Left lung (tissue), 10 donors: ENCODE results near the gene TBL3. TPM values are rescaled to one million over a fixed set of nuclear protein-coding genes. Genes with fewer than 3 reads are reported as not detected.
"Not testable (repeated sequence)": the region's sequence is repeated elsewhere in the genome, so short reads cannot be mapped to it uniquely, and the experiment has no call there.

Source experiments
- ATAC-seq: fragments of 200-7000 bp; cut with Tn5 transposase; one replicate; pipeline ENCODE4 v1.9.1; 2020; ENCODE audit warnings: moderate library complexity
- DNase-seq, 4 donors: peaks; one replicate each; pipeline ENCODE4 v3.0.0-alpha.2; 2013 to 2020
- H3K27ac ChIP-seq, 2 donors: fragments of 200-600 bp; sonication (generic) in 1 of 2; one replicate each; pipeline versions ENCODE4 v1.5.0 to v1.8.0; 2020 to 2021
- H3K27me3 ChIP-seq, 2 donors: fragments of 200-600 bp; sonication (generic) in 1 of 2; one replicate each; pipeline versions ENCODE4 v1.5.0 to v1.8.0; 2020 to 2021
- H3K36me3 ChIP-seq, 2 donors: fragments of 200-600 bp; sonication (generic) in 1 of 2; one replicate each; pipeline versions ENCODE4 v1.5.0 to v1.8.0; 2020 to 2021
- H3K4me1 ChIP-seq, 2 donors: fragments of 200-600 bp; one replicate each; pipeline ENCODE4 v1.8.0; 2021
- H3K4me3 ChIP-seq, 2 donors: fragments of 200-600 bp; sonication (generic) in 1 of 2; one replicate each; pipeline versions ENCODE4 v1.5.0 to v1.8.0; 2020 to 2021; ENCODE audit warnings: mild to moderate bottlenecking in 1 of 2
- H3K9me3 ChIP-seq, 2 donors: fragments of 200-600 bp; sonication (generic) in 1 of 2; one replicate each; pipeline versions ENCODE4 v1.5.0 to v1.8.0; 2020 to 2021
- CTCF ChIP-seq, 2 donors: fragments of 200-600 bp; sonication (generic) in 1 of 2; IDR thresholded peaks; one replicate each; pipeline versions ENCODE4 v1.5.0 to v1.8.0; 2021; ENCODE audit warnings: antibody characterized with exemption in 2 of 2
- intact Hi-C, 2 donors: fragments of 100-400 bp; cut with DNase I; formaldehyde crosslinking; loops; one replicate each; pipeline versions ENCODE4 v1.11.2 to v1.14.2; 2022
- polyA plus RNA-seq, 6 donors: library from polyadenylated mRNA; unstranded; fragments of 120-200 nt; gene quantifications; one replicate each; pipeline ENCODE4 v1.2.1, GENCODE V29; 2013; ENCODE audit not compliant: insufficient read length in 6 of 6
- total RNA-seq, 2 donors: library from RNA; stranded (reverse); fragmentation: NEBNext Ultra II Directional; extraction: Animal tissue kit (Norgen Biotek cat#: 25700); gene quantifications; one replicate each; pipeline ENCODE4 v1.2.1, GENCODE V29; 2021
- donor health status: DM: no; HTN: yes; CAD: no.
- donor health status: DM: no; HTN: no; CAD: no.

TBL3 gene
- total and polyA plus RNA-seq, 8 donors, result 25.8 to 38.8 (median 31.0) TPM

- intact Hi-C loops, result no loop called here
- Histone ChIP-seq H3K27ac (no peak overlapping the region), H3K4me1 (no peaks in the 10 kb centered on the region)
These were observed 21.8 kb upstream of the TBL3 start for GRCh38 chr16:1950047-1950446.

GRCh38 chr16:1950559-1950958 lies 21.3 kb upstream of the TBL3 start:
- ATAC-seq (no peak), DNase-seq (no peak)
- Histone ChIP-seq H3K4me3 (no peak overlapping the region), H3K9me3 (no peaks in the 10 kb centered on the region), H3K27me3 (no peaks in the 10 kb centered on the region), H3K27ac (no peak overlapping the region), H3K36me3 (no peaks in the 10 kb centered on the region), H3K4me1 (no peaks in the 10 kb centered on the region)
- intact Hi-C loops, result no loop called here
- no peak for TF ChIP-seq CTCF (IDR thresholded peaks at IDR 0.05)

More at GRCh38 chr16:1950047-1950446, 21.8 kb upstream of the TBL3 start:
- no peak for TF ChIP-seq CTCF (IDR thresholded peaks at IDR 0.05)
- no peaks in the 10 kb centered on the region for H3K9me3 ChIP-seq
- no peak overlapping the region for H3K4me3 ChIP-seq
- DNase-seq (no peak), ATAC-seq (no peak)
- H3K27me3 ChIP-seq, result no peaks in the 10 kb centered on the region
- no peaks in the 10 kb centered on the region for H3K36me3 ChIP-seq

GRCh38 chr16:1953734-1954133 lies 18.1 kb upstream of the TBL3 start:
- ATAC-seq (no peak), DNase-seq (no peak)
- Histone ChIP-seq H3K27me3 (no peaks in the 10 kb centered on the region), H3K4me3 (no peak overlapping the region), H3K4me1 (peaks cover under 1 to 2% of the 10 kb centered on the region in 2 donors), H3K36me3 (no peaks in the 10 kb centered on the region), H3K27ac (no peak overlapping the region), H3K9me3 (no peaks in the 10 kb centered on the region)
- intact Hi-C loops, result no loop called here
- no peak for TF ChIP-seq CTCF (IDR thresholded peaks at IDR 0.05)

GRCh38 chr16:1957434-1958142 lies 14.3 kb upstream of the TBL3 start:
- DNase-seq, H3K27ac ChIP-seq, H3K27me3 ChIP-seq, ATAC-seq, H3K9me3 ChIP-seq, intact Hi-C loops, H3K4me3 ChIP-seq: not testable (repeated sequence)
- Histone ChIP-seq H3K36me3 (peaks cover 0 to 16% of the 10 kb centered on the region in 2 donors), H3K4me1 (peaks cover 11 to 34% of the 10 kb centered on the region in 2 donors)

GRCh38 chr16:1958143-1958491 lies 13.7 kb upstream of the TBL3 start:
- DNase-seq, result peak in 2 of 4 donors; percentile 30 to 81
- H3K27ac ChIP-seq, H3K27me3 ChIP-seq, intact Hi-C loops, H3K4me3 ChIP-seq, ATAC-seq, H3K9me3 ChIP-seq: not testable (repeated sequence)
- Histone ChIP-seq H3K36me3 (peaks cover 0 to 22% of the 10 kb centered on the region in 2 donors), H3K4me1 (peaks cover 16 to 39% of the 10 kb centered on the region in 2 donors)

DNA sequence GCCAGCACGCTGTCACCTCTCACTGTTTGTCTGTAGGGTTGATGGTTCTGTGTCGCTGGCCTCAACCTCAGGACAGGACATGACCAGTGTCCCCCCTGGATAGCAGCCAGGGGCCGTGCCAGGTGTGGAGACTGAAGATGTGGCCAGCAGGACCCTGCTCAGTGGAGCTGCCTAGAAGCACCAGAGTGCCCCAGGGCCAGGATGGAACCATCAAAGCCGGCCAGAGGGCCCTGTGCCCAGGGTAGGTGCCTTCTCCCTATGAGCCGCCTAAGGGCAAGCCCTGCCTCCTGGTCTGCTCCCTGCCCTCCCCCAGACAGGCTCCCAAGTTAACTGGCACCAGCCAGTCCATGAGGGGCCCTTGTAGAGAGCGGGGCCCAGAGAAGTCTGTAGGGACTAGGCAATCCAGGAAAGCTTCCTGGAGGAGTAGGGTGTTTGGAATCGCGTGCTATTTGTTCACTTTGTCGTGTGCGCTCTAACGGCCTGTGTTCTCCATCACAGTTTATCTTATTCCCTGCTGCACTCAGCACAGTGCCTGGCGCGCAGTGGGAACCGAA lies 13.1 kb upstream of the TBL3 start:
- TF ChIP-seq CTCF (IDR thresholded peaks at IDR 0.05), result no peak
- Histone ChIP-seq H3K4me1 (peaks cover 23 to 46% of the 10 kb centered on the region in 2 donors), H3K27me3 (no peaks in the 10 kb centered on the region), H3K4me3 (peak overlapping the region; percentile 84 to 90), H3K27ac (peak overlapping the region in 1 of 2 donors; percentile 84), H3K9me3 (no peaks in the 10 kb centered on the region), H3K36me3 (peaks cover 0 to 29% of the 10 kb centered on the region in 2 donors)
- intact Hi-C loops, result no loop called here
- peak in 2 of 4 donors; percentile 39 to 78 for DNase-seq
- ATAC-seq, result no peak
